Kidney capillary endothelial cell (primary cell): ENCODE measurements around the gene LRP11.

Experiments used
- DNase-seq: peaks from one replicate; pipeline ENCODE4 v3.0.0-alpha.2; 2018; ENCODE audit warnings: low spot score

The LRP11 gene

GRCh38 chr6:149782337-149782736 lies 81.8 kb downstream of the LRP11 start:
- no peak for DNase-seq

GRCh38 chr6:149781715-149782114 lies 82.4 kb downstream of the LRP11 start:
- no peak for DNase-seq

- DNase-seq, result no peak
These were observed 84.6 kb downstream of the LRP11 start for GRCh38 chr6:149779644-149779963.

GRCh38 chr6:149777624-149778023 lies 86.5 kb downstream of the LRP11 start:
- no peak for DNase-seq

GRCh38 chr6:149771925-149772324 lies 92.2 kb downstream of the LRP11 start:
- DNase-seq, result no peak

GRCh38 chr6:149771185-149771584 lies 93.0 kb downstream of the LRP11 start:
- no peak for DNase-seq

GRCh38 chr6:149769676-149770075 lies 94.5 kb downstream of the LRP11 start:
- DNase-seq, result no peak
